Activated T-cell treated with anti-CD3 and anti-CD28 coated beads, Interleukin-2, amount 50 U/mL, for 4 hours (primary cell): ENCODE data around the gene SETX. TPM values are rescaled to one million over a fixed set of nuclear protein-coding genes. Genes with fewer than 3 reads are reported as not detected.

ENCODE experiments used
- ATAC-seq, 2 donors: fragments of 200-7000 bp; cut with Tn5 transposase; one replicate each; pipeline ENCODE4 v1.10.0; 2021
- DNase-seq: peaks from one replicate; pipeline ENCODE4 v3.0.0-alpha.2; 2020
- H3K27me3 Mint-ChIP-seq: one replicate; pipeline ENCODE4 v1.8.0; 2021; ENCODE audit warnings: low read depth, mixed read lengths
- H3K36me3 Mint-ChIP-seq: one replicate; pipeline ENCODE4 v1.8.0; 2022; ENCODE audit warnings: mixed read lengths; ENCODE audit not compliant: insufficient read depth
- H3K4me1 Mint-ChIP-seq: one replicate; pipeline ENCODE4 v1.8.0; 2021; ENCODE audit warnings: low read depth, mixed read lengths
- H3K4me3 Mint-ChIP-seq: one replicate; pipeline ENCODE4 v1.8.0; 2021; ENCODE audit warnings: mild to moderate bottlenecking, moderate library complexity, mixed read lengths
- H3K9me3 Mint-ChIP-seq: one replicate; pipeline ENCODE4 v1.8.0; 2021; ENCODE audit warnings: mixed read lengths
- total RNA-seq, 3 donors: library from RNA; stranded (reverse); gene quantifications; one replicate each; pipeline ENCODE4 v1.2.1, GENCODE V29; 2021

The SETX gene
- total RNA-seq, 3 donors from 2014 or later: 31.9 to 34.0 (median 33.9) TPM

- no peak for ATAC-seq
- Mint-ChIP-seq H3K9me3 (no peaks in the 10 kb centered on the region), H3K36me3 (no peaks in the 10 kb centered on the region)
These were observed 137.7 kb downstream of the SETX start for GRCh38 chr9:132216861-132217619.

DNA sequence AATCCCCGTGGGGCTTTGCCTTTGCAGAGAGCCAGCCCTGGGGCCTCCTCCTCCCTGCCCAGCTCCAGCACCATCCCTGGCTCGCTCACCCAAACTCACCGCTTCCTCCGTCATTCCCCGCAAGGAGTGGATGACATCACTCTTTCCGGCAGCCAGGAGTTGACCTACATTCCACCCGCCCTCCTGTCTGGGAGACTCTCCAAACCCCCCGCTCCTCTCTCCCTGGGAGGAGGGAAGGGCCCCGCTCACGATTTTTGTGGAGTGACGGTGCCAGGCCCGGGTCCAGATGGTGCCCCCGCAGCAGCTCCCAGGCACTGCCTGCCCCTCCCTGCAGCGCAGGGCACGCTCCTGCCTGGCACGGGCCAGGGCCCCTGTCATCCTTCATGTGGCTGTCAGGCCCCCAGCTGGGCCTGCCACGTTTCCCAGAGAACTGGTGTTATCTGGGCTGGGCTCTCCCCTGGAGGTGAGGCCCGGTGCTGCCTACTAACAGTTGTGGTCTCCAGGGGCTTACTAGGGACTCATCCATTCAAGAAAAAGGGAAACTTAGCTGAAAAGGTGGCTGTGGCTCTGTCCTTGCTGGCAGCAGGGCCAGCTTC lies 140.7 kb downstream of the SETX start:
- Mint-ChIP-seq H3K36me3 (no peaks in the 10 kb centered on the region), H3K4me3 (no peak overlapping the region), H3K9me3 (no peaks in the 10 kb centered on the region), H3K27me3 (no peaks in the 10 kb centered on the region), H3K4me1 (no peaks in the 10 kb centered on the region)
- ATAC-seq (no peak), DNase-seq (no peak)

More at GRCh38 chr9:132216861-132217619, 137.7 kb downstream of the SETX start:
- Mint-ChIP-seq H3K4me3 (no peak overlapping the region), H3K27me3 (no peaks in the 10 kb centered on the region), H3K4me1 (no peaks in the 10 kb centered on the region)
- DNase-seq: no peak

DNA sequence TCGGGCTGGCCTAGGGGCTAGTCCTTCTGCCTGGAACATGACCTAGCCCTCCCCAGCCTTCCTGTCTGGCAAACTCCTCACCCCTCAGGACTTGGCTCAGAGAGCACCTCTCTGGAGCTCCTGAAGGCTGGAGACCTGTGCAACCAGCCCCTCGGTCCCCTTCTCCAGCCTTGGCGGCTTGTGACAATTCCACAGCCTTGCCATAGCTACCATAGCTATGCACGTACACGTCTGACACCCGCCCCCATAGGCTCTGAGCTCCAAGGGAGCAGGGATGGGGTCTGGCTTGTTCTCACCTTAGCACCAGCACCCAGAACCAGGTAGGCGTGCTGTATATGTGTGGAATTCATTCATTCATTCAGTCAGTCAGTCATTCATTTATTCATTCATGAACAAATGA lies 143.2 kb downstream of the SETX start:
- Mint-ChIP-seq H3K4me3 (no peak overlapping the region), H3K27me3 (peaks cover 6% of the 10 kb centered on the region), H3K4me1 (no peaks in the 10 kb centered on the region), H3K9me3 (no peaks in the 10 kb centered on the region), H3K36me3 (no peaks in the 10 kb centered on the region)
- DNase-seq: no peak
- no peak for ATAC-seq

Other genes with a start within 250 kb of the SETX start
- 1 to 10 TPM in 1 of 3 donors, under 1 TPM in 2; 0.91 to 1.4 (median 0.95) TPM for gene NTNG2, start 192.9 kb downstream of the SETX start, total RNA-seq
- 10 to 100 TPM; 24.9 to 27.7 (median 26.1) TPM for gene TTF1, start 51.9 kb upstream of the SETX start, total RNA-seq
- gene CFAP77, start 55.2 kb upstream of the SETX start, total RNA-seq: not detected
- not detected for gene BARHL1, start 227.6 kb upstream of the SETX start, total RNA-seq